GM23248 (cell line): ENCODE results near the gene ESR2.

ENCODE experiments used
- EZH2 ChIP-seq: fragments of 200-600 bp; sonication (generic); IDR thresholded peaks from 2 replicates; pipeline ENCODE4 v1.6.1; 2018; ENCODE audit warnings: antibody characterized with exemption, mild to moderate bottlenecking; ENCODE audit not compliant: insufficient read depth, poor library complexity, severe bottlenecking
- EZH2phosphoT487 ChIP-seq: fragments of 200-600 bp; sonication (generic); IDR thresholded peaks from 2 replicates; pipeline ENCODE4 v1.6.1; 2018; ENCODE audit warnings: antibody characterized with exemption, moderate library complexity, mild to moderate bottlenecking, low read depth; ENCODE audit not compliant: insufficient read depth

GRCh38 chr14:64040044-64040443, 254.1 kb downstream of the ESR2 start:
- TF ChIP-seq EZH2 = no peak
- no peak for TF ChIP-seq EZH2phosphoT487
